Endometrial microvascular endothelial cells (primary cell): Measurements from ENCODE around the gene ZNF624. TPM values are rescaled to one million over a fixed set of nuclear protein-coding genes. Genes with fewer than 3 reads are reported as not detected.
"Not testable (repeated sequence)": the region's sequence is repeated elsewhere in the genome, so short reads cannot be mapped to it uniquely, and the experiment has no call there.

Experiments
- in situ Hi-C: cut with HindIII; loops from 2 replicates; pipeline ENCODE4 v1.10.0; 2017; ENCODE audit warnings: low sequenced_read_pairs, low pct_unique_long_range_greater_than_20kb; ENCODE audit errors: inconsistent ontology term
- total RNA-seq: library from RNA; depleted of rRNA; stranded (reverse); fragments of >200 nt; gene quantifications from one replicate; pipeline ENCODE4 v1.2.3, GENCODE V29; 2015; ENCODE audit errors: inconsistent ontology term

Gene ZNF624
- total RNA-seq: 1.6 TPM

GRCh38 chr17:16653367-16654041, at the start of gene ZNF624:
TSS of gene ZNF624 (minus strand) at chr17:16653850.
- in situ Hi-C loops: no loop called here

DNA sequence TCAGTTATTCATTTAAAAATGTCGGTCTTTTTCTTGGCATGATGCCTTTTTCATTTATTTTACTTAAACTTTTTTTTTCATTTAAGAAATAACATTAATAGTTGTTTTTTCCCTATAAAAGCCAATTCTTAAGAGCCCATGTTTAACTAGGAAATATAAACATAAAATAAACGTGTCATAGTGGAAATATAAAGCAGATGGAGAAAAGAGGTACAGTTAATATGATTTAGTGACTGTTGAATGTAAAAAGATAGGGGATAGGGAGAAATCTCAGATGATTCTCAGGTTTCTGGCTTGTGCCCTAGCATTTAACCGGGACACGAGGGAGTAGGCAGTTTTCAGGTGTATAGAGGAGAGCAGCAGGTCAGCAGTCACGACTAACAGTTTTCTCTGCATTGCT, 44.0 kb upstream of the ZNF624 start:
- in situ Hi-C loops: not testable (repeated sequence)

- in situ Hi-C loops: not testable (repeated sequence)
These were observed 36.8 kb upstream of the ZNF624 start for GRCh38 chr17:16690447-16690846.

GRCh38 chr17:16689731-16690281, 36.2 kb upstream of the ZNF624 start, which contains the start of gene CCDC144A:
TSS of gene CCDC144A (plus strand) at chr17:16690241. CDS start at chr17:16690401, 160 bp downstream.
- in situ Hi-C loops: not testable (repeated sequence)

DNA sequence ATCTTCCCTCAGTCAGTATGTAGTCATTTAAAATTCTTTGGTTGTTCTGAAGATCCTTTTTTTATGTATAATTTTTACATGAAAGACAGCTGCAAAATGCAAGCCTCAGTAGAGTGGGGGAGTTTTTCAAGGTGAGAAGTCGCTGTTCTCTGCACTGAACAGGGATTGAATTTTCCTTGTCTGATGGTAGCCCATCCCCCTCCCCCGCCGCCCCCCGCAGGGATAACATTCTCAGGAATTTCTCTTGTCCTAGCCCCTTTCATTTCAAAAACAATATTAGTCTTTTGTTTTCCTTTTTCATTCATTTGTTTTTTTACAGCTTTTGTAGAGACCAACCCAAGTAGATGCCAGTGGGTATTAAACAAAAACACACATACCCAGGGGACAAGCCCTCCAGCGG, 33.5 kb upstream of the ZNF624 start:
- in situ Hi-C loops: not testable (repeated sequence)

GRCh38 chr17:16686019-16686418, 32.4 kb upstream of the ZNF624 start:
- in situ Hi-C loops: not testable (repeated sequence)

DNA sequence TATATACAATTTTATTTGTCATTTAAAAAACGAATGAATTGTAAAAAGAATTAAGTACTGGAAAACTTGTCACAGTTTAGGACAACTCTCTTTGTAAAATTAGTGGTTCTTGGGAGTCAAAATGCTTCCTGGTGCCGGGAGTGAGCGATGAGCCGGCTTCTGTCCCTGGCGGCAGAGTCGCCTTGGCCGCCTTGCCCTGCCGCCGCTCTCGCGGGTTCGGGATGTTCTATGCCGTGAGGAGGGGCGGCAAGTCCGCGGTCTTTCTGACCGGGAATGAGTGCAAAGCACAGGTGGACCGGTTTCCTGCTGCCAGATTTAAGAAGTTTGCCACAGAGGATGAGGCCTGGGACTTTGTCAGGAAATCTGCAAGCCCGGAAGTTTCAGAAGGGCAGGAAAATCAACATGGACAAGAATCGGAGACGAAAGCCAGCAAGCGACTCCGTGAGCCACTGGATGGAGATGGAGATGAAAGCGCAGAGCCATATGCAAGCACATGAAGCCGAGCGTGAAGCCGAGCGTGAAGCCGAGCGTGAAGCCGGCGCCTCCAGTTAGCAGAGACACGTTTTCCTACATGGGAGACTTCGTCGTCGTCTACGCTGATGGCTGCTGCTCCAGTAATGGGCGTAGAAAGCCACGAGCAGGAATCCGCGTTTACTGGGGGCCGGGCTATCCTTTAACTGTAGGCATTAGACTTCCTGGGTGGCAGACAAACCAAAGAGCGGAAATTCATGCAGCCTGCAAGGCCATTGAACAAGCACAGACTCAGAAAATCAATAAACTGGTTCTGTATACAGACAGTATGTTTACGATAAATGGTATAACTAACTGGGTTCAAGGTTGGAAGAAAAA, 29.9 kb upstream of the ZNF624 start:
- in situ Hi-C loops: not testable (repeated sequence)

DNA sequence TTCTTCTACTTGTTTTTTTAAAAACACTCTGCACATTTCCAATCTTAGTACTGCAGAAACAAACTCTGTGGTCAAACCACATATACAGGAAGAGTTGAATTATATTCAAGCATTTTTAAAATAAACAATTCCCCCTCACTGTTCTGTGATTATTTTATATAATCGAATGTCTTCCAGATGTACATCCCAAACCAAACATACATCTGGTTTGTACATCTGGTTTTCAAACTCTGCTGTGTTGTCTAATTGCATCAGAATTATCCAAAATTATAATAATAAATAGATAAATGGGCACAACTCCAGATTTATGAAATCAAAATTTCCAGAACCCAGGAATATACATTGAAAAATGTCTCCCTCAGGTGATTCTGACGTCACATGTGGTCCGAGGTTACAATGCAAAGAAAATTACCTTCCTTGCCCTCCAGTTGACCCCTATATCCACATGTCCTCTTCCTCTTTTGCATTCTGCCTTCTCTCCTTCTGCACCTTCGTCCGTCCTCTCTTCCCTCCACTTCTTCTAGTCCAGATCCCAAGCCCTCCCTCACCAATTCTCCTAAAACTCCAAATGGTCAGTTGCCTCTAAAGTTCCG, 23.1 kb upstream of the ZNF624 start:
- in situ Hi-C loops: no loop called here

DNA sequence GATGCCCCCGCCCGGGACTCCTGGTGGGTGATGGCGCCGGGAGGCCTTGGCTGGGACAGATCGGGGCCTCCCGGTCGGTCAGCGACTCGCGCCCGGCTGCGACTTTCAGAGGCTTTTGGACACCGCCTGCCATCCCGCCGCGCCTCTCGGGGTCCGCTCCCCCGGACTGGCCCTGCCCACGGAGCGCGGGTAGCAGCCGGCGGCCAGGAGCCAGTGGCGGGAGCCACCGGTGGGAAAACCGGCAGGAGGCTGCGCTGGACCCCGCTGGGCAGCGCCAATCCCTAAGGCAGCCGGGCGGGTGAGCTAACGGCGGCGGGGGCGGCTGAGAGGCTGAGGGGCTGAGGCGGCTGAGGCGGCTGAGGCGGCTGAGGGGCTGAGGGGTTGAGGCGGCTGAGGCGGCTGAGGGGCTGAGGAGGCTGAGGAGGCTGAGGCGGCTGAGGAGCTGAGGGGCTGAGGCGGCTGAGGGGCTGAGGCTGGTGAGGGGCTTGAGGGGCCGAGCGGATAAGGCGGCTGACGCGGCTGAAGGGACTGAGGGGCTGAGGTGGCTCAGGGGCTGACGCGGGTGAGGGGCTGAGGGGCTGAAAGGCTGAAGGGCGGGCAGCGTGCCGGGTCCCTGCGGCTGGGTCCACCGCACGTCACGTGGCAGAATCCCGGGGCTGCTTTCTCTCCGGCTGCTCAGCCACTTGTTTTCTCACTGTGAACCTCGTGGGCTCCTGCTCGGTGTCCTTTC, 13.4 kb upstream of the ZNF624 start:
- in situ Hi-C loops: not testable (repeated sequence)

DNA sequence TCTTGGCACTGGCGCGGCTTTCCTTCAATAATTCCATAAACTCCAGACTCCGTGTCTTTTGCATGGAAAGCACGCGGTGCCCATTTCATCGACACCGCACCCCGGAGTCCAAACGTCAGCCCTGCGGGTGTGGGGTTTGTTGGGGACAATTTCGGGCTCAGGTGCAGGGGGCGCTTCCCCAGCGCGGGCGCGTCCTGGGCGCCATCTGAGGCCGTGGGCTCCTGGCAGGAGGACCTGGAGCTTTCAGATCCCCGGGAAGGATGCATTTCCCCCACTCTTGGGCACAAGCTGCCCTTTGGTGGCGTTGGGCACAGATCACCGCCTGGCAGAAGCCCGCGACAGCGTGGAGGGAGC, 12.9 kb upstream of the ZNF624 start:
- in situ Hi-C loops: not testable (repeated sequence)

DNA sequence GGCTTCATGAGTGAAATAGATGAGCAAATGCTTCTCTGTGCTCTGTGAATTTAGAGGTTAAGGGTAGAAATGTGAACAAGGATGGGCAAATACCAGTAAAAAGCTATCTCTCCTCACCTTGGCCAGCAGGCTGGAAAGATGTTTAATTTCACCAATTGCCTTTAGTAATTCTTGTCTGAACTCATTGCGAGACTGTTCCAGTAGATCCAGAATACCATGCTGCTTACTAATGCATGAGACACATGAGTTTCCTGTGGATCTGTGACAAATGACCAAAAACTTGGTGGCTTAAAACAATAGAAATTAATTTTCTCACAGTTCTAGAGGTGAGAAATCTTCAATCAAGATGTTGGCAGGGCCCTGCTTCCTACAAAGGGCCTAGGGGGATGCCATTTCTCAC, 9.3 kb upstream of the ZNF624 start:
- in situ Hi-C loops: no loop called here

GRCh38 chr17:16661217-16661616, 7.6 kb upstream of the ZNF624 start:
- in situ Hi-C loops: no loop called here

GRCh38 chr17:16652847-16653366, 743 bp downstream of the ZNF624 start:
- in situ Hi-C loops: no loop called here

GRCh38 chr17:16652252-16652651, 1.4 kb downstream of the ZNF624 start:
- in situ Hi-C loops: no loop called here

- in situ Hi-C loops: no loop called here
These were observed 4.1 kb downstream of the ZNF624 start for GRCh38 chr17:16649585-16649984.

DNA sequence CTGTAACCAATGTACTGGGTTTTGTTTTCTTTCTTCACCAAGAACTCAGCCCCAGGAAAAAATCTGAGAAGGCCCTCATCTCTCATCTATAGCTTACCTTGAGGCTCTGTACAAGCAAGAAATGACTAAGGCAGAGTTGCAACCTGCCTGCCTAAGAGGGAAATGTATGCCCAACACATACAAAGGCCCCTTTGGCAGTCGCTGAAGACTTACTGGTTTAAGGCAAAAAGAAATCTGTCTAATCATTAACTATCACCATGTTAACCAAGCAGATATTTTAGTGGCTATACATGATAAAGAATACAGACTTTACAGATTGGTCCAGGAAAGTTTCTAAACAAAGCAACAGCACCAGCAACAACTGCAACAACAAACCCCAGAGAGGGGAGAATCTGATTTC, 14.2 kb downstream of the ZNF624 start:
- in situ Hi-C loops: no loop called here

- in situ Hi-C loops: no loop called here
These were observed 30.4 kb downstream of the ZNF624 start for GRCh38 chr17:16623282-16623681.

GRCh38 chr17:16622540-16623277, 30.9 kb downstream of the ZNF624 start:
- in situ Hi-C loops: no loop called here
